PFSK-1 (cell line): ENCODE results near the gene XYLT1.

Source experiments
- FOXP2 ChIP-seq: optimal IDR thresholded peaks from 2 replicates; pipeline ENCODE3; 2011; ENCODE audit warnings: borderline replicate concordance, control low read depth, inconsistent platforms; ENCODE audit not compliant: insufficient read depth; ENCODE audit errors: extremely low read length, extremely low read depth
- POLR2AphosphoS5 ChIP-seq: IDR thresholded peaks from 2 replicates; pipeline ENCODE4 v1.6.1; 2012; ENCODE audit warnings: low read depth, mild to moderate bottlenecking, control low read depth, low read length, moderate library complexity
- SIN3A ChIP-seq: IDR thresholded peaks from 2 replicates; pipeline ENCODE4 v1.6.1; 2012; ENCODE audit warnings: mild to moderate bottlenecking, low read length, moderate library complexity, borderline replicate concordance; ENCODE audit not compliant: insufficient read depth
- TAF1 ChIP-seq: IDR thresholded peaks from 2 replicates; pipeline ENCODE4 v1.6.1; 2012; ENCODE audit warnings: low read length, control low read depth, borderline replicate concordance; ENCODE audit not compliant: insufficient read depth
- TF ChIP-seq, protein P1 (sequence below), 2 experiments: IDR thresholded peaks; 2 replicates each; pipeline versions ENCODE4 v1.6.1 to v1.8.0; 2011 to 2012; ENCODE audit warnings: low read depth in 2 of 2, low read length in 2 of 2, control low read depth in 1 of 2, inconsistent platforms in 1 of 2, mild to moderate bottlenecking in 1 of 2, moderate library complexity in 1 of 2; ENCODE audit not compliant: insufficient read depth in 1 of 2

XYLT1 gene

DNA sequence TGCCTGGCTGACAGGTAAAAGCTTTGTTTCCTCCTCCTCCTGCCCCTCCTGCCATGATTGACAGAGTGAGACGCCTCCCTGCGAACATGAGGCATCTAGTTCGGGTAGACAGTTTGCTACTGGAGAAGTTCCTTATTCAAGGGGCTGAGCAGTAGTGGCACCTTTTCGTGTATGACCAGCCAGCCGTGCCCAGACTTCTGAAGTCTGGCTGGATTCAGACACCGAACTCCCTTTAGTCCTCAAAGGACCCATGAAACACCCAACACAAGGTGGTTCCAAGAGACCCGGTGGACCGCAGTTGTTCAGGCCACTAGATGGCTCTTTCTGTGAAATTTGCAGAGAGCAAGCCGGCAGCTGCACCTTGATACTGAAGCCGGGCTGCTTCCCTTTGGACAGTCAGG is 192.8 kb downstream of the XYLT1 start:
- no peak for TF ChIP-seq TAF1
- TF ChIP-seq, protein P1, sequence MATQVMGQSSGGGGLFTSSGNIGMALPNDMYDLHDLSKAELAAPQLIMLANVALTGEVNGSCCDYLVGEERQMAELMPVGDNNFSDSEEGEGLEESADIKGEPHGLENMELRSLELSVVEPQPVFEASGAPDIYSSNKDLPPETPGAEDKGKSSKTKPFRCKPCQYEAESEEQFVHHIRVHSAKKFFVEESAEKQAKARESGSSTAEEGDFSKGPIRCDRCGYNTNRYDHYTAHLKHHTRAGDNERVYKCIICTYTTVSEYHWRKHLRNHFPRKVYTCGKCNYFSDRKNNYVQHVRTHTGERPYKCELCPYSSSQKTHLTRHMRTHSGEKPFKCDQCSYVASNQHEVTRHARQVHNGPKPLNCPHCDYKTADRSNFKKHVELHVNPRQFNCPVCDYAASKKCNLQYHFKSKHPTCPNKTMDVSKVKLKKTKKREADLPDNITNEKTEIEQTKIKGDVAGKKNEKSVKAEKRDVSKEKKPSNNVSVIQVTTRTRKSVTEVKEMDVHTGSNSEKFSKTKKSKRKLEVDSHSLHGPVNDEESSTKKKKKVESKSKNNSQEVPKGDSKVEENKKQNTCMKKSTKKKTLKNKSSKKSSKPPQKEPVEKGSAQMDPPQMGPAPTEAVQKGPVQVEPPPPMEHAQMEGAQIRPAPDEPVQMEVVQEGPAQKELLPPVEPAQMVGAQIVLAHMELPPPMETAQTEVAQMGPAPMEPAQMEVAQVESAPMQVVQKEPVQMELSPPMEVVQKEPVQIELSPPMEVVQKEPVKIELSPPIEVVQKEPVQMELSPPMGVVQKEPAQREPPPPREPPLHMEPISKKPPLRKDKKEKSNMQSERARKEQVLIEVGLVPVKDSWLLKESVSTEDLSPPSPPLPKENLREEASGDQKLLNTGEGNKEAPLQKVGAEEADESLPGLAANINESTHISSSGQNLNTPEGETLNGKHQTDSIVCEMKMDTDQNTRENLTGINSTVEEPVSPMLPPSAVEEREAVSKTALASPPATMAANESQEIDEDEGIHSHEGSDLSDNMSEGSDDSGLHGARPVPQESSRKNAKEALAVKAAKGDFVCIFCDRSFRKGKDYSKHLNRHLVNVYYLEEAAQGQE (IDR thresholded peaks at IDR 0.05; ENCODE audit: insufficient read depth in 1 of 2, low read depth in 2 of 2, low read length in 2 of 2): no peak
- no peak for TF ChIP-seq POLR2AphosphoS5
- no peak for TF ChIP-seq SIN3A
- no peak for TF ChIP-seq FOXP2

DNA sequence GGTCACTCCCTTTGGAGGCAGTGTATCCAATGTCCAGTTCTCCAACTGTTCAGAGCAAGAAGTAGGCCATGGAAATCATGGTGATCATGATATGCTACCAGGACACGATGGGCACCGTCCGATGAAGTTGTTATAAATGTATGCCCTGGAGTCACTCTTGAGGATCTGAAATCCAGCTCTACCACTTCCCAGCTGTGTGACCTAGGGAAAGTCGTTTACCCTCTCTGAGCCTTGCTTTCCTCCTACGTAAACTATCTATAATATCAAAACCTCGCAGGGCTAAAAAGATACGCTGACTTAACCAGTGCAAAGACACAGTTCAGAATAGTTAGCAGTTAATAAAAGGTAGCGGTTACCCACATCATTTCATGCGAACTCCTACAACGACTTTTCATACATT is 194.2 kb downstream of the XYLT1 start:
- TF ChIP-seq SIN3A (no peak), TAF1 (no peak), POLR2AphosphoS5 (no peak), FOXP2 (no peak)
- TF ChIP-seq, protein P1 (IDR thresholded peaks at IDR 0.05; ENCODE audit: insufficient read depth in 1 of 2, low read depth in 2 of 2, low read length in 2 of 2): no peak

DNA sequence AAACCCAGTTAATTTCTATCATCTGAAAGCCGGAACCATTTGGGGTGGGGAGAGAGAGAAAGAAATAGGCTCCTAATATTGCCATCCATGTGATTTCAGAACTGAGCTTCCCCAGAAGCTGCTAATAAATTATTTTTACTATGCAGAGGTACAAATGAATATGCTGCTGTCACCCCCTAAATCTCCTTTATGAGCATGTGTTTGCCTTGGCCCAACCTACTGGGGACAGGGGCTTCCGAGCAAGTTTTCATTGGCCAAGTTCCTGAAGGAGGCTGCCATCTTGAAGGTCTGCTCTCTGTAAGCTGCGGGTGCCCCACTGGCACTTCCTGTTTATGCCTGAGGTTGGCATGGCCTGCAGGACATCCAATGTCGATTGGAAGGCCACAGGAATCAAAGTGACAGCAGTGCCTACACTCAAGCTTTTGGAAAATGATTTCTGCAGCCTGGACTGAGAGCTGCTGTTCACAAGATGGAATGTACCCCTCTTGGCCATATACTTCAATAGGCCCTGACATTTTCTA is 194.7 kb downstream of the XYLT1 start:
- no peak for TF ChIP-seq FOXP2
- TF ChIP-seq SIN3A: no peak
- TF ChIP-seq TAF1: no peak
- no peak for TF ChIP-seq POLR2AphosphoS5
- TF ChIP-seq, protein P1 (IDR thresholded peaks at IDR 0.05; ENCODE audit: insufficient read depth in 1 of 2, low read depth in 2 of 2, low read length in 2 of 2): no peak

DNA sequence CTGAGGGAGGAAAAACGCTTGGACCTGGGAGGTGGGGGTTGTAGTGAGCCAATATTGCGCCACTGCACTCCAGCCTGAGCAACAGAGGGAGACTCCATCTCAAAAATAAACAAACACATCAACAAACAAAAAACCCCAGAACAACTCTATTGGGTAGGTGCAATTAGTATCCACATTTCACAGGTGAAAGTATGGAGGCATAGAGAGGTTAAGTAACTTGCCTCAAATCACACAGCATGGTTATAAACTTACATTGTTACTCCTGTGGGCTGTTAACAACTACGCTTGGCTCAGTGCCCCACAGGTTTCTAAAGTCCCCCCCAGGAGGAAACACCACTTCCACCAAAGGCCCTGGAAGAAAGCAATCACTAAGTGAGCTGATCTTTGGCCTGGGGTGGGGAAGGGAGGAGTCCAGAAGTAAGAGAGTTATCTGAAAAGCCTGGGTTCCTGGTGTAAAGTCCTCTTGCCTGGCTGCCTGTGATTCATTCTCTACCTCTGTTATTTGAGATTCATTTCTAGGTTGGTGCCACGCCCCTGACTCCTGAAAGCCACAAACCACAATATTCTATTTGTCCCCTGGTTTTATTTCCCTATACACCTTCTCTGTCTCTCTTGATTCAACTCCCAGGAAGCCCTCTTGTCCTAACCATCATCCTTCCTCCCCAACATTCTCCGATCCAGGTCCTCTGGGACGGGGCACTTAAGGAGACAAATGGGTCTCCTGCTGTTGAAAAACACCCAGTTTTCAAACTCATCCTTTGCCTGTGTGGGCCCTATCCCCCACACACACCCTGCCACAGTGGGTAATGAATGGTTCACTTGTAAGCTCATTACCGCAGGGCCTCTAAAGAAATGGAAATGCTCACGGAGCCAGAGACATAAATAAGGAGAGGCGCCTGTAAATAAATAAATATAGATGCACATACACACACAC is 195.4 kb downstream of the XYLT1 start:
- no peak for TF ChIP-seq SIN3A
- no peak for TF ChIP-seq FOXP2
- no peak for TF ChIP-seq TAF1
- TF ChIP-seq, protein P1 (IDR thresholded peaks at IDR 0.05; ENCODE audit: insufficient read depth in 1 of 2, low read depth in 2 of 2, low read length in 2 of 2): no peak
- no peak for TF ChIP-seq POLR2AphosphoS5
